OCI-M1 (cell line): ENCODE data around the gene CLASRP.

Experiments
- DNase-seq: peaks from one replicate; lab custom pipeline; 2025; lab: John Stamatoyannopoulos, UW

The CLASRP gene

GRCh38 chr19:45061965-45062364 is 23.1 kb downstream of the CLASRP start:
- no peak for DNase-seq

GRCh38 chr19:45063851-45064801 is 25.3 kb downstream of the CLASRP start:
- no peak for DNase-seq

- no peak for DNase-seq
Measured at GRCh38 chr19:45066921-45067661, 28.2 kb downstream of the CLASRP start.

- DNase-seq: no peak
Measured at GRCh38 chr19:45068041-45068440, 29.2 kb downstream of the CLASRP start.

- DNase-seq: no peak
Measured at GRCh38 chr19:45069056-45069455, 30.2 kb downstream of the CLASRP start.

GRCh38 chr19:45070214-45070613 is 31.4 kb downstream of the CLASRP start:
- DNase-seq: no peak

- no peak for DNase-seq
Measured at GRCh38 chr19:45070861-45071544, 32.2 kb downstream of the CLASRP start.

- DNase-seq: no peak
Measured at GRCh38 chr19:45071545-45071938, 32.7 kb downstream of the CLASRP start.

GRCh38 chr19:45071969-45072790 is 33.3 kb downstream of the CLASRP start:
- no peak for DNase-seq

- DNase-seq: no peak
Measured at GRCh38 chr19:45074744-45075300, 36.0 kb downstream of the CLASRP start.

GRCh38 chr19:45075301-45076028 is 36.6 kb downstream of the CLASRP start:
- DNase-seq: peak; percentile 97

- peak; percentile 94 for DNase-seq
Measured at GRCh38 chr19:45076029-45076850, 37.4 kb downstream of the CLASRP start, which contains the start of gene ZNF296. Gene ZNF296, minus strand, starts transcription at chr19:45076478. Its CDS starts 105 bp downstream, at chr19:45076373.

GRCh38 chr19:45076851-45077730 is 38.2 kb downstream of the CLASRP start:
- DNase-seq: no peak

- DNase-seq: no peak
Measured at GRCh38 chr19:45078390-45079062, 39.7 kb downstream of the CLASRP start.

GRCh38 chr19:45079063-45079910 is 40.4 kb downstream of the CLASRP start, which contains the start of gene GEMIN7:
Gene GEMIN7, plus strand, starts transcription at chr19:45079260. Its CDS starts 10,855 bp downstream, at chr19:45090115.
- DNase-seq: peak; percentile 90

- no peak for DNase-seq
Measured at GRCh38 chr19:45079911-45080370, 41.1 kb downstream of the CLASRP start.

- DNase-seq: no peak
Measured at GRCh38 chr19:45082170-45082569, 43.3 kb downstream of the CLASRP start.
